HG02642 (cell line): ENCODE results near the gene SUB1.
A peak's percentile ranks its signal among the peaks of the same experiment; 100 is the strongest.
"Not testable (repeated sequence)": the region's sequence is repeated elsewhere in the genome, so short reads cannot be mapped to it uniquely, and the experiment has no call there.

ENCODE experiments used
- ATAC-seq: cut with Tn5 transposase; IDR thresholded peaks from one replicate; pipeline ENCODE4 v1.9.1; 2021; ENCODE audit warnings: mild to moderate bottlenecking; ENCODE audit not compliant: unreplicated experiment, poor library complexity

SUB1 gene

GRCh38 chr5:32585446-32586275 lies at the start of gene SUB1:
TSS of gene SUB1 (plus strand) at chr5:32585557. CDS start at chr5:32588513, 2,956 bp downstream.
- peak; percentile 63 for ATAC-seq

- no peak for ATAC-seq
Measured at GRCh38 chr5:32536246-32536645, 49.1 kb upstream of the SUB1 start.

GRCh38 chr5:32537437-32538029 lies 47.8 kb upstream of the SUB1 start:
- peak; percentile 19 for ATAC-seq

- ATAC-seq: peak; percentile 78
Measured at GRCh38 chr5:32538031-32538547, 47.3 kb upstream of the SUB1 start.

DNA sequence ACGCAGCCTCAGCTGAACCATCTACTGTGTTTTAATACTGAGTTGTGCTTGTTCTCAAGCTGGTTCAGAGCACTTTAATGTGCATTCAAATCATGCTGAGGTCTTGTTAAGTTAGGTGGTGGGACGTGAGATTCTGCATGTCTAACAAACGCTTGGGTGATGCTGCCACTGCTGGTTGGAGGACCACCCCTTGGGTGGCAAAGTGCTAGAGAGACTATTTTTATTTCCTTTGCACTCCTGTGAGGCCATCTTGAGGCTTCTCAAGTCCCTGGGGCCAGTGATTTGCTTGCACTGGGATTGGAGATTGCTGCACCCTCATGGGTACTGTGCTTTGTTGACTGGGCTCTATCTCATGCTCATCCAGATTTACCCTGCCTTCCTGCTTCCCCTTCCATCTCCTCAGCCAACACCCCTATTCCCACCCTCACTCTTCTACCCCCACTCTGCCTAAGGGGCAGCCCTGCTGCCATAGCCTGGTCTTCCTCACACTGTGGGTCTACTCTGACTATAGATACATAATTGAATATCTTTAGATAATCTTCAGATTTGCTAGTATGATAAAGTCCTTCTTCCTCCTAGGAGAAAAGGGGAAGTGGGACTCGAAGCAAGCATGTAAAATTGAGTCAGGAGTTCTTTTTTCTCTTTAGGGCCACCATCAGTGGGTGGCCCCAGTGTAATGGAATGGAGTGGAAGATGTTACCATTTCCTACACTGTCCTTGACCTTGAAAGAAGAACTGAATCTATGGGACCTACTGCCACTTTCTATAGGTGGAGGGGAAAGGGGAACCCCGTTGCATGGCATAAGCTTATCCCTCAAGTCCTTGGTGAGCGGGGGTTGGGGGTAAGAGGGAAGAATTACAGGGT lies 45.1 kb upstream of the SUB1 start:
- ATAC-seq: no peak

DNA sequence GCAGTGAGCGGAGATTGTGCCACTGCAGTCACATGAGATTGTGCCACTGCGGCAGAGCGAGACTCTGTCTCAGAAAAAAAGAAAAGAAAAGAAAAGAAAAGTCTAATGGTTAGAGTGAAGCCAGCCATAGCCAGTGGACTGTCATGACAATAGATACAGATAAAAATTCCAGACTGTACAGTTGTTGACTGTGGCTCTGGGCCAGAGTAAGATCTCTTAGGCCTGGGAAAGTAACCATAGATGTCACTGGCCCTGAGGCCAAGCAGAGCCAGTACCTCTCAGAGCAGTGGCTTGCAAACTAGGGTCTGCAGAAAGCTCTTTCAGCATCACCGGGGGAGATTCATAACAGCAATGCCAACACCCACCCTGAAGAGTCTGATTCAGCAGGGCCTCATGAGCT lies 44.1 kb upstream of the SUB1 start:
- ATAC-seq: no peak

DNA sequence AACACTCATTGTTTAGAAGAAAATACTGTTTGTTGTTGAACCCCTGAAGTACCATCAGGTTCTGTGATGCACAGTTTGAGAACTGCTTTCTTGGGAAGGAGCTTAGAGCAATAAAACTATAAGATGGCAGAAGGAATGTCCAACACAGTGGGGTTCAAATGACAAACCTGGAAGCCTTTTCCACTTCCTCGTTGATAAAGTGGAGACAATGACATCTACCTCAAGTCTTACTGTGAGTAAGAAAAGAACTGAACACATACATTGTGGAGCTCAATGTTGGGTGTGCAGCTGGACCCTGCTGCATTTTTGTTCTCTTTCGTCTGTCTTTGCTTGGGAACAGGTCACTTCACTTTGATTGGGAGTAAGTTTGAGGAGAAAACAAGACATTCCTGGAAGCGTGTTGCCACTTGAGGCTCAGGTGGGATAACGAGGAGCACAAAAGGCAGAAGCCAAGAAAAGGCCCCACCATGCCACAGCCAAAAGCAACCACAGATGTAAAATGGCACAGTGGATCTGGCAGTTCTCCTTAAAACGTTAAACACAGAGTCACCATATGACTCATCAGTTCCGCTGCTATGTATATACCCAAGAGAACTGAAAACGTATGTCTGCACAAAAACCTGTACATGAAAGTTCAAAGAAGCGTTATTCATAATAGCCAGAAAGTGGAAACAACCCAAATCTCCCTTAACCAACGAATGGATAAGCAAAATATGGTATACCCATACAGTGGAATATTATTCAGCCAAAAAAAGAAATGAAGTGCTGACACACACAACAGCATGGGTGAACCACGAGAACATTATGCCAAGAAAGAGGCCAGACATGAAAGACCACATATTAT lies 42.9 kb upstream of the SUB1 start:
- peak; percentile 69 for ATAC-seq

- ATAC-seq: no peak
Measured at GRCh38 chr5:32543291-32543690, 42.1 kb upstream of the SUB1 start.

- ATAC-seq: no peak
Measured at GRCh38 chr5:32545102-32545800, 40.1 kb upstream of the SUB1 start.

DNA sequence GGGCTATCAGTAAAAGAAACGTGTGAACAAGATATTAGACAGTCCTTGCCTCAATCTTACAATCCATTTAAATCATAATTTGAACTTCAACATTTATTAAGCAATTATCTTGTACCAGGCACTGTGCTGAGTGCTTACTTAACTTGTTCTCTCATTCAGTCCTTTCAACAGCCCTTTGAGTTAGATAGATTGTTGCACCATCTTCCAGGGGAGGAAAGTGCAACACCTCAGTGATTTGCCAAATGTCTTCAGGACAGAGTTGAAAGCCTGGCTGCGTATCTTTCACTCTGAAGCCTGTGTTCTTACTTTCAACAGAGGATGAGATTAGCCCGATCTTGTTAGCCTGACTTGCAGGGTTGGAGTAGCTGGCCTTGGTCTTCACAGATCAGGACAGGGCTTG lies 34.2 kb upstream of the SUB1 start:
- ATAC-seq: no peak

GRCh38 chr5:32551865-32552264 lies 33.5 kb upstream of the SUB1 start:
- no peak for ATAC-seq

GRCh38 chr5:32552491-32552890 lies 32.9 kb upstream of the SUB1 start:
- ATAC-seq: not testable (repeated sequence)

GRCh38 chr5:32552936-32553335 lies 32.4 kb upstream of the SUB1 start:
- ATAC-seq: no peak

- not testable (repeated sequence) for ATAC-seq
Measured at GRCh38 chr5:32554181-32554780, 31.1 kb upstream of the SUB1 start.

GRCh38 chr5:32556543-32556942 lies 28.8 kb upstream of the SUB1 start:
- not testable (repeated sequence) for ATAC-seq

DNA sequence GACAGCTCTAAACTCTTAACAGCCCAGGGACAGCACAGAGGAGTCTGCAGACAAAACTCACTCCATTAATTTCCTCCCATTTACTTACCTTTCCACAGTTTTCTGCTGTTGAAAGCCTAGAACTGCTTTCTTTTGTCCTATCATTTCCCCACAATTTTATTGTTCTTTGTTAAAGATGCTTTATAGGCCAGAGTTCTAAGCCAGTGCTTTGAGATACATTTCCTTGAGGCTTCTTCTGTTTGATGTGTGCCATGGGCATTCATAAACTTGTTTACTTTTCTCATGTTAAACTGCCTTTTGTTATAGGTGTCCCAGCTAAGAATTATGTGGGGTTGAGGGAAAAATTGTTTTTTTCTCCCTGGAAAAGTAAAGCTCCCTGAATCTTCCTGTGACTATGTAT lies 25.9 kb upstream of the SUB1 start:
- ATAC-seq: no peak

DNA sequence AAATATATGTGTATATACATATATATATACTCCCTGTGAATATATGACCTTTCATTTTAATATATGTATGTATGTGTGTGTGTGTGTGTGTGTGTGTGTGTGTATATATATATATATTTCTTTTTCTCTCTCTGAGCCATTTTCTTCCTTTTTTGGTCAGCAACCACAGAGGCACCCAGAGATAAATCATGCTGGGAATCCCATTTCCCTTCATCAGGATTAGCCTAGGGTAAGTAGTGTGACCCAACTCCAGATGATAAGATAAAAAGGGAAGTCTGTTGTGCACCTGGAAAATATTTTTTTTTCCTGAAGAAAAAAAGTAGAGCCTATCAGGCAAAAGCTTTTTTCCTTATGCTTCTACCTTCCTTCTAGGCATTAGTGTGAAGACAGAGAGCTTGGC lies 25.4 kb upstream of the SUB1 start:
- no peak for ATAC-seq

DNA sequence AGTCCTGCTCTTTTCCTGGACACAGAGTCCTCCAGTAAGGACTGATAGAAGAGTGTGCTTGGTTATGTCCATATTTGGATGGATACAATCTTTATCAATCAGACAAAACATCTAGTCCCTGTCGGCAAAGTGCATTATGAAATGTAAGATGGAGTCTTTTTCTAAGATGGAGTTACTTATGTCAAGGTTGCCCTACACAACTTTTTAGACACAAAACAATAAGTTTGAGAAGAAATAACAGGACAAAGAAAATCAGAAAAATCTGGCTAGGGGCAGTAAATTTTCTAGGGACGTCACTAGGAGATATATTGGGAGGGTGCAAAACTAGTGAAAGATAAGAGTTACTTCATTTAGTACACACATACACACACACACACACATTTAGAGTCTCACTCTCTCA lies 23.3 kb upstream of the SUB1 start:
- no peak for ATAC-seq

GRCh38 chr5:32562843-32563242 lies 22.5 kb upstream of the SUB1 start:
- ATAC-seq: no peak
